Aorta (tissue), 5 donors: ENCODE measurements around the gene FAM193A. TPM values are rescaled to one million over a fixed set of nuclear protein-coding genes. Genes with fewer than 3 reads are reported as not detected.
"Not testable (repeated sequence)": the region's sequence is repeated elsewhere in the genome, so short reads cannot be mapped to it uniquely, and the experiment has no call there.

Source experiments
- ATAC-seq: fragments of 200-7000 bp; cut with Tn5 transposase; one replicate; pipeline ENCODE4 v1.9.1; 2022; ENCODE audit warnings: moderate library complexity; ENCODE audit not compliant: low FRiP score
- DNase-seq, 2 donors: peaks; one replicate each; pipeline ENCODE4 v3.0.0-alpha.2; 2020
- H3K27ac ChIP-seq, 2 donors: one replicate each; pipeline ENCODE4 v1.5.1; 2013; ENCODE audit warnings: low read length in 2 of 2, mild to moderate bottlenecking in 2 of 2, moderate library complexity in 2 of 2, control low read depth in 1 of 2, inconsistent platforms in 1 of 2, low read depth in 1 of 2
- H3K27me3 ChIP-seq, 2 donors: one replicate each; pipeline ENCODE4 v1.6.1; 2013; ENCODE audit warnings: control low read depth in 1 of 2, low read length in 1 of 2, mild to moderate bottlenecking in 1 of 2, moderate library complexity in 1 of 2; ENCODE audit not compliant: insufficient read depth in 2 of 2, control insufficient read depth in 1 of 2
- H3K36me3 ChIP-seq, 2 donors: one replicate each; pipeline ENCODE4 v1.6.1; 2013; ENCODE audit warnings: control low read depth in 1 of 2, low read length in 1 of 2, mild to moderate bottlenecking in 1 of 2; ENCODE audit not compliant: insufficient read depth in 2 of 2, control insufficient read depth in 1 of 2
- H3K4me1 ChIP-seq, 2 donors: one replicate each; pipeline ENCODE4 v1.6.1; 2013; ENCODE audit warnings: low read length in 2 of 2, control low read depth in 1 of 2, mild to moderate bottlenecking in 1 of 2, moderate library complexity in 1 of 2; ENCODE audit not compliant: insufficient read depth in 2 of 2, control insufficient read depth in 1 of 2
- H3K4me3 ChIP-seq, 2 donors: one replicate each; pipeline ENCODE4 v1.5.1; 2013; ENCODE audit warnings: low read length in 2 of 2, control low read depth in 1 of 2, mild to moderate bottlenecking in 1 of 2
- H3K9me3 ChIP-seq: one replicate; pipeline ENCODE4 v1.6.1; 2013; ENCODE audit warnings: mild to moderate bottlenecking, low read length; ENCODE audit not compliant: control insufficient read depth
- WGBS, 2 donors: extraction: QIAGEN DNeasy Blood & Tissue Kit; methylation state at CpG; one replicate each; pipeline ENCODE4 v1.1.7; 2013; 5-methylcytosine and 5-hydroxymethylcytosine counted together
- intact Hi-C, 2 donors: fragments of 100-400 bp; cut with DNase I; formaldehyde crosslinking; loops; one replicate each; pipeline versions ENCODE4 v1.14.2 to v1.15.0; 2022
- polyA plus RNA-seq, 2 donors: library from polyadenylated mRNA; stranded (reverse); fragments of 200-250 nt; gene quantifications; one replicate each; pipeline ENCODE4 v1.2.3, GENCODE V29; 2013
- total RNA-seq, 2 donors: library from RNA; stranded (reverse); fragmentation: NEBNext Ultra II Directional; extraction: Animal tissue kit (Norgen Biotek cat#: 25700); gene quantifications; one replicate each; pipeline ENCODE4 v1.2.1, GENCODE V29; 2021
- donor health status: healthy with polysubstance abuse.
- donor health status: Bipolar disorder and iron deficiency.
- donor health status: DM: no; HTN: no; CAD: no.
- donor health status: DM: no; HTN: no; CAD: no.
- donor health status: DM: yes; HTN: yes; CAD: no.

Gene FAM193A
- total and polyA plus RNA-seq, 4 donors, result 4.6 to 41.6 (median 18.5) TPM

- H3K27me3 ChIP-seq, H3K4me1 ChIP-seq, intact Hi-C loops, H3K36me3 ChIP-seq, H3K9me3 ChIP-seq, ATAC-seq, H3K4me3 ChIP-seq, H3K27ac ChIP-seq: not testable (repeated sequence)
- 92 to 99% methylated on average over 5 of the region's 5 CpGs for WGBS, 2 donors
- peak in 1 of 2 donors; percentile 25 for DNase-seq
These were observed 244.2 kb downstream of the FAM193A start for GRCh38 chr4:2780643-2781042.

GRCh38 chr4:2781911-2782310, 245.5 kb downstream of the FAM193A start:
- Histone ChIP-seq H3K4me3 (no peak overlapping the region), H3K36me3 (no peaks in the 10 kb centered on the region), H3K27me3 (no peaks in the 10 kb centered on the region), H3K9me3 (peaks cover 2% of the 10 kb centered on the region), H3K27ac (no peak overlapping the region), H3K4me1 (no peaks in the 10 kb centered on the region)
- intact Hi-C loops, result no loop called here
- peak in 1 of 2 donors; percentile 11 for DNase-seq
- WGBS, 2 donors, result 85 to 90% methylated on average over 10 of the region's 10 CpGs
- no peak for ATAC-seq

Other genes starting within 250 kb of the FAM193A start
- 10 to 100 TPM; 10.8 to 25.9 TPM for gene ZFYVE28, start 118.0 kb upstream of the FAM193A start, total RNA-seq
- gene ZFYVE28, start 118.0 kb upstream of the FAM193A start, polyA plus RNA-seq, result 10 to 100 TPM in 1 of 2 donors, 1 to 10 TPM in 1; 7.0 to 14.3 TPM
- under 1 TPM in 1 of 2 donors, not detected in 1; 0.13 TPM for gene CFAP99, start 117.7 kb upstream of the FAM193A start, total RNA-seq
- not detected for gene CFAP99, start 117.7 kb upstream of the FAM193A start, polyA plus RNA-seq
- gene RNF4, start 67.5 kb upstream of the FAM193A start, total RNA-seq, result 10 to 100 TPM; 50.7 to 52.5 TPM
- 10 to 100 TPM; 18.9 to 21.1 TPM for gene RNF4, start 67.5 kb upstream of the FAM193A start, polyA plus RNA-seq
- gene TNIP2, start 219.7 kb downstream of the FAM193A start, total RNA-seq, result 10 to 100 TPM; 37.4 to 39.4 TPM
- 10 to 100 TPM; 37.2 to 43.8 TPM for gene TNIP2, start 219.7 kb downstream of the FAM193A start, polyA plus RNA-seq